GM21390 (cell line): ENCODE results near the gene RACGAP1.
"Not testable (repeated sequence)": the region's sequence is repeated elsewhere in the genome, so short reads cannot be mapped to it uniquely, and the experiment has no call there.

Experiments
- ATAC-seq: cut with Tn5 transposase; IDR thresholded peaks from one replicate; pipeline ENCODE4 v1.9.1; 2021; ENCODE audit not compliant: unreplicated experiment

RACGAP1 gene

DNA sequence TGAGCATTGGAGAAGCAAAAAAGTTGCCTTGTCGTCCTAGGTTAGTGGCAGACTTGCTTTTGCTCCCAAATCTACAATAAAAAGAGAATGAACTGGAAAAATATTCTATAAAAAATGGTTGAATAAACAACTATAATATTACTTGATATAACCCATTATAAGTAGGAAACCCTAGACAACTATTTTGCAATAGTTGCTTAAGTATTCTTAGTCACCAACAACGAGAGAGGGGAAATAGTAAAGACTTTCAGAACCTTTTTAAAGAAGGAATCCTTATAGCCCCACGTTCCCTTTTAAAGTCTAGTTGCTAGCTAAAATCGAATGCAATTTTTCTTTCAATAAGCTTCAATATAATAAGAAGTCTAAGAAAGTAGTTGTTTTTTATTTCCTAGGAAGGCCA lies 35.0 kb downstream of the RACGAP1 start:
- no peak for ATAC-seq

DNA sequence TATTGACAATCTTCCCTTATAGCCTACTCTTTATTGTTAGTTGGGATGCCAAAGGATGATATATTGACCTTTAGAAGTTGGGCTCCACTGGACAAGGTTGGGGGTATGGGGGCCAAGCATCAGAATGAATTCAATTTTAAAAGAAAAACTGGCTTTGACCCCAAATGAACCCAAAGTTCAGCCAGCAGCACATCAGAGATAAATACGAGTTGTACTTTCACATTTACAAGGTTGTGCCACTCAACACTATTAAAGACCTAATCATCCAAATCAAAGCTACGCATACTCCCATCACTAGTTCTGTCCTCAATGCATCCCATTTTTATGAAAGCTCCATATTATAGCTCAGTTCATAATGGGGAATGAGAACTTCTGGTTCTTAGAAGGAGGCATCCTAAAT lies 35.9 kb downstream of the RACGAP1 start:
- not testable (repeated sequence) for ATAC-seq

DNA sequence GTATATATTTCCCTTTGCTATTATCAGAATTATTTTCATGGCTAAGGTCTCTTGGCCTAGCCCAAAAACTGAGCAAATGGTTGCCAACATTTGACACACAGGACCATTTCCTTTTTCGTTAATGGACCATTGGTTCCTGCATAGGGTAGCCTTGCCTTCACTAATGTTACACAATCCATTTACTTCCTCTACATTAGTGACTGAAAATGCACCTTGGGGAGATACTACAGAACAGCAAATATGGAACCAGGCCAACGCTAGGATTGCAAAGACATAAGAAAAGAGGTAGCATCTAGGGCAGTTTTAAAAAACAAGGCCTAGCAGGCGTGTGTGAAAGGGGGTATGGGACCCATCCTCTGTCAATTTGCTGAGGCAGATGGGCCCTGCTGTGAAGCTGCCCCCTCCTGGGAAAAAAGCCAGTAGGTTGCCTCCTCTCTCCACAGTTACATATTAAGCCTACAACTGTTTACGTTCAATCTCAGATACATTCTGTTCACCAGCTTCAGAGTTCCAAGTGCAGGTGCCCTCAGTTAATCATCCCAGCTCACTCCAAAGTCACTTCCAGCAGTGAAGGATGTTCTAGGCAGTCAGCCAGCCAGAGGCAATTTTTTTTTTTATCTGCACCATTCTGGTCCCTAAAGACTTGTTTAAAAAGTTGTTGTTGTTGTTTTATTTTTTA lies 37.5 kb downstream of the RACGAP1 start:
- ATAC-seq, result no peak

DNA sequence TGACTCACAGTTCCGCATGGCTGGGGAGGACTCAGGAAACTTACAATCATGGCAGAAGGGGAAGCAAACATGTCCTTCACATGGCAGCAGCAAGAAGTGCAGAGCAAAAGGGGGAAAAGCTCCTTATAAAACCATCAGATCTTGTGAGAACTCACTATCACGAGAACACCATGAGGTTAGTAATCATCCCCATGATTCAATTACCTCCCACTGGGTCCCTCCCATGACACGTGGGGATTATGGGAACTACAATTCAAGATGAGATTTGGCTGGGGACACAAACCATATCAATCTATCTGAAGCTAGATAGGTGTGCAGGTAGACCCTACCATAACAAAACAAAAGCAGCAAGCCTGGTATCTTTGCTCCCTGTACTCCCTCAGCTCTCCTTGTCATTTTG lies 38.8 kb downstream of the RACGAP1 start:
- ATAC-seq, result not testable (repeated sequence)

- ATAC-seq, result no peak
Measured at GRCh38 chr12:49985981-49986380, 39.3 kb downstream of the RACGAP1 start.

GRCh38 chr12:49984476-49985359 lies 40.6 kb downstream of the RACGAP1 start:
- ATAC-seq, result no peak

DNA sequence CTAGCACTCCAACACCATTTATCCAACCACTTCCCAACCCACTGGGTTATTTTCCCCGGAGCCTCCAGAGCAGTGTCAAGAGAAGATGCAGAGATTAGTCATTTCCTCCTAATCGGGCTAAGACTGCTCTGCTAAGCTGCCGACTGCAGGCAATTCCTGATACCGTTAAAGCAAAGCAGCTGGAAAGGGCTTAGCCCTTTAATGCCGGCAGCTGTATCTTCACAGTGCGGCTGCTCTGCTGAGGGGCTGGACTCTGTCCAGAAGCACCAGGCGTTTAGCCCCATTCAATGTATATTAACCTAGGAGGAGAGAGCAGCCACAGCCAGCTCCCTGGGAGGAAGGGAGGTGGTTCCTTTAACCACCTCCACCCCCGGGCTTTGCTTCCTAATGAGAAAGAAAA lies 41.4 kb downstream of the RACGAP1 start:
- ATAC-seq, result no peak

DNA sequence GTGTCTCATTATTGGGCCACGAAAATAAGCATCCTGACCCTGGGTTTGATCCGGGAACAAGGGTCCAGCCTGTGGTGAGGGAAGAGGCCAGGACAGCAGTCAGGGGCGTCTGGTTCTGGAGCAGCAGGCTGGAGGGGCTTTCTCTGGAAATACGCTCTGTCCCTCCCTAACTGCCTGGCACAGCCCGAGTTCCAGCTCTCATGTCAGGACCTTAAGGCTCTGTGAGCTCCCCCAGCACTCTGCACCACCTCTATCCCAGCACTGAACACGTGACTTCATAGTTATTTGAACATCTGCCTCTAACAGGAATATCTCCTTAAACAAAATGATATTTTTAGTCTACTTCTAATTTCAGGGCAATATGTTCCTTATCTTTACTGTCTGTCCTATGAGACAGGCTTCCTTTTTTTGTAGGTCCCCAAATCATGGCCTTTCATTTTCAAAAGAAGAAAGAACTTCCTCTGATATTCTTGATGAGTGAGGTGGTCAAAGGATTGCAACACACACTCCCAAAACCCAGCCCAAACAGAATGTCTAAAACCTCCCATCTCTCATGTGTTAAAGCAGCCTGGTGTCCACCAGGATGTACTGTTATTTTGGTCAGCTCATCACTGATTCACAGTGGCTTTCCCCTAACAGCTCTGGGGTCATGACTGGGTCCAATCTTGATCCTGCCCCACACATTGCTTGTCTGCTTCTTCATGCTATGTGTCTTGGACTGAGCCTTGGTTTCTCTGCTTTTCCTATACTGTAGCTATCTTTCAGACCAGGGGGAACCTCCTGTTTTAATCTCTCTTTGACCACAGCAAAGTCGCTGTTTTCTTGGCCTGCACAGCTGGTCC lies 42.8 kb downstream of the RACGAP1 start:
- ATAC-seq, result no peak

DNA sequence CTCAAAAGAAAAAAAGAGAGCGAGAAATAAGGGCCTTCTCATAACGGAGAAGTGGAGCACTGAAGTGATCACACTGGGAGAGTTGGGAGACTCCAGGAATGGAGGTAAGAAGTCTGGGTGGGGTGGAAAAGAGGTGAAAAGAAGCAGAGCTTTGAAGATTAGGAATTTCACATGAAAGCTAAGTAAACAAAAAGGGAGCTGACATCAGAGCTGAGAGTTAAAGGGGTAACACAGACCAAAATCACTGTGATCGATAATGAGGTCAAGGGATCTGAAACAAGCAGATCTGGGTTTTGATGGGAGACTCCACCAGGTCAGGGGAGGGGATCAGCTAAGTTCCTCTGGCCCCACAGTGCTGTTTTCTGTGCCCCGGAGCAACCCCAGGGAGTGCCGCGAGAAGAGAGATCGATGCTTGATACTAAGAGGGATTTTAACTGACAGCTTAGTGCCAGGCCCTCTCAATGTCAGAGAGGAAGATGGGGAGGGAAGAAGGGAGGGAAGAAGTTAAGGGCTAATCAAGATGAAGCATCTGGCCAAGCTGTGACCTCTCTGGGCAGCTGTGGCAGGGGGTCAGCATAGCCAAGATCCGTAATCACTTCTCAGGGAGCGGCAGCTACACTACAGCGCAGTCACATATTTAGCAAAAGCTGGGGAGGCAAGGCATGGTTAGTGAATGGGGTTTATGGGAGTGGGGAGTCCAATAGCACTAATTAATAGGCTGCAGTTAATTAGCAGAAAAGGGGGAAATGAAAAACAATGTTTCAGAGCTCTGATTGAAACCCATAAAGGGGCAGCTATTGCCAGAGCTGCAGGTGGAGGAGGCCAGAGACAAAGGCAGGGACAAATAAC lies 44.6 kb downstream of the RACGAP1 start:
- no peak for ATAC-seq

DNA sequence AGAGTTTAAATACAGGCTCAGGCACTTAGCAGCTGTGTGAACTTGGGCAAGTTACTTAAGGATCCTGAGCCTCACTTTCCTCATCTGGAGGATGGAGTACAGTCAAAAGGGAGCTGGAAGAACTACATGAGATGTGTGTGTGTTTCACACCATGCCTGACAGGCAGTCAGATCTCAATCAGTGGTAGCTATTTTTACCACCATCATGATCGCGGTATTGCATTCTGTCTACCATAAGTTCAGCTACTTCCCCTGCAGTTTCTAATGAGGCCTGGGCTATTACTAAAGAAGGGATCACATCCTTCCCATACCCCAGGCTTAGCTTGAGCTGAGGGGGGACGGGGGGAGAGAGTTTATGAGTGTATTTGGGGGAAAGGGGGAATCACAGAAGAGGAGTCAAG lies 45.5 kb downstream of the RACGAP1 start:
- ATAC-seq, result no peak

GRCh38 chr12:49979016-49979586 lies 46.2 kb downstream of the RACGAP1 start:
- no peak for ATAC-seq

GRCh38 chr12:49978125-49978524 lies 47.2 kb downstream of the RACGAP1 start:
- no peak for ATAC-seq

- no peak for ATAC-seq
Measured at GRCh38 chr12:49976557-49976956, 48.7 kb downstream of the RACGAP1 start.

- no peak for ATAC-seq
Measured at GRCh38 chr12:49975318-49975761, 50.0 kb downstream of the RACGAP1 start.

DNA sequence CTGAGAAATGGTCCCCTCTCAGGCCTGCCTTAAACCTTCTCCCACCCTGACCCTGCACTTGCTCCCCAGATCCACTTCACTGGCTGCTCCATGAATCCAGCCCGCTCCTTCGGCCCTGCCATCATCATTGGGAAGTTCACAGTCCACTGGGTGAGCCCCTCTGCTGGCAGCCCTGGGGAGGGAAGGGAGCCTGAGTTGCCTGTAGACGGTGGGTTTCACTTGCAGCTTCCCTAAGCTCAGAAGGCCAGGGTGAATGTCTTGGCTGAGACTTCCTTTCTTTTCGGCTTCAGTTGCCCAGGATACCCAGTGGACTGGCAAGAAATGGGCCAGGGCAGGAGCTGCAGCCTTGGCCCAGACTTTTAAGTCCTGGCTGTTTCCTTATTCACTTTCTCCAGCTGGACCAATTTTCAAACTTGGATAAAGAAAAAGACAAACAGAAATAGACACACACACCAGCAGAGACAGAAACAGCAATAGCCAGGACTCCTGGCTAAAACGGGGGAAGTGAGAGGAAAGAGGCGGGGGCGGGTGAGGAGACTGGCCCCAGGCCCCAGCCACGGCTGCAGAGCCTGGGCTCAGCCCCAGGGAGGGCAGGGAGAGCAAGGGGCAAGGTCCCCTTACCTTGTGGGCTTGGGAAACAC lies 50.5 kb downstream of the RACGAP1 start:
- ATAC-seq, result no peak

DNA sequence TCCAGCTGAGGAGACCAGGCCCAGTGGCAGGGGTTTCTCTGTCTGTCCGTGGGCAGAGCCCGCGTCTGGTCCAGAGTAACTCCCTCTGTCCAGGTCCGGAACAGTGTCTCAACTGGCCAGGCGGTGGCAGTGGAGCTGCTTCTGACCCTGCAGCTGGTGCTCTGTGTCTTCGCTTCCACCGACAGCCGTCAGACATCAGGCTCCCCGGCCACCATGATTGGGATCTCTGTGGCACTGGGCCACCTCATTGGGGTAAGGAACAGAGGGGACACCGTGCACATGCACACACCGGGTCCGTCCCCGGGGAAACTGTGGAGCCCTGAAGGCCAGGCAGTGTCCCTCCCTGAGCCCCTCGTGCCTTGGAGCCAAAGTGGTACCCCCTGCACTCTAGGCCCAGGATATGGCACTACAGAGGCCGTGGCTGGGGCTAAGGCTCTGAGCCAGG lies 51.0 kb downstream of the RACGAP1 start:
- no peak for ATAC-seq

GRCh38 chr12:49973361-49973830 lies 51.9 kb downstream of the RACGAP1 start:
- ATAC-seq, result no peak

GRCh38 chr12:49972641-49973360 lies 52.5 kb downstream of the RACGAP1 start, which contains the start of gene AQP6:
TSS of gene AQP6 (plus strand) at chr12:49972947. CDS start at chr12:49973174, 227 bp downstream.
- ATAC-seq, result no peak

- no peak for ATAC-seq
Measured at GRCh38 chr12:49972129-49972528, 53.2 kb downstream of the RACGAP1 start.
